H1 (cell line): ENCODE results near the gene CEBPB. TPM values are rescaled to one million over a fixed set of nuclear protein-coding genes. Genes with fewer than 3 reads are reported as not detected.

ENCODE experiments used
- ASH2L ChIP-seq: fragments of 200-600, 300-600 bp; sonication (generic); IDR thresholded peaks from one replicate; pipeline ENCODE4 v1.7.1; 2017; ENCODE audit warnings: low read length
- CHD1 ChIP-seq: IDR thresholded peaks from 2 replicates; pipeline ENCODE4 v1.6.1; 2012; ENCODE audit warnings: low read depth, low read length, improper control_type of control experiment
- CHD7 ChIP-seq: fragments of 300-600 bp; sonication (generic); IDR thresholded peaks from 2 replicates; pipeline ENCODE4 v1.7.1; 2012; ENCODE audit warnings: low read length, moderate library complexity, mild to moderate bottlenecking, inconsistent platforms; ENCODE audit not compliant: insufficient replicate concordance
- HDAC6 ChIP-seq: IDR thresholded peaks from one replicate; pipeline ENCODE4 v1.7.1; 2012; ENCODE audit warnings: low read depth, mild to moderate bottlenecking, inconsistent platforms, low read length, moderate library complexity
- MAX ChIP-seq: IDR thresholded peaks from 2 replicates; pipeline ENCODE4 v1.6.1; 2012; ENCODE audit warnings: inconsistent platforms
- NRF1 ChIP-seq: IDR thresholded peaks from 2 replicates; pipeline ENCODE4 v1.6.1; 2011; ENCODE audit warnings: mild to moderate bottlenecking, low read depth, low read length, improper control_type of control experiment
- RXRA ChIP-seq: IDR thresholded peaks from 2 replicates; pipeline ENCODE4 v1.6.1; 2011; ENCODE audit warnings: low read depth, mild to moderate bottlenecking, low read length, moderate library complexity; ENCODE audit not compliant: insufficient read depth
- SIN3A ChIP-seq, 2 experiments: IDR thresholded peaks in 1 of 2; conservative IDR thresholded peaks in 1 of 2; 2 replicates each; pipeline ENCODE4 v1.6.1; 2011 to 2012; ENCODE audit warnings: low read length in 2 of 2, improper control_type of control experiment in 1 of 2, low read depth in 1 of 2, mild to moderate bottlenecking in 1 of 2
- SP4 ChIP-seq: IDR thresholded peaks from 2 replicates; pipeline ENCODE4 v1.6.1; 2012; ENCODE audit warnings: low read length, inconsistent platforms
- TAF7 ChIP-seq: optimal IDR thresholded peaks from 2 replicates; pipeline ENCODE3; 2011; ENCODE audit warnings: low read depth, mild to moderate bottlenecking, inconsistent platforms, low read length, moderate library complexity, borderline replicate concordance
- TBP ChIP-seq: IDR thresholded peaks from 2 replicates; pipeline ENCODE4 v1.6.1; 2011; ENCODE audit warnings: low read depth, low read length, improper control_type of control experiment
- polyA plus RNA-seq, 7 experiments: library from polyadenylated mRNA; depleted of rRNA in 3 of 7; stranded (reverse) in 5 of 7; unstranded in 2 of 7; fragments of >200 nt in 5 of 7; fragments of 200-250 nt in 2 of 7; gene quantifications; 1 replicate in 5 of 7; 2 replicates in 1 of 7; 4 replicates in 1 of 7; pipeline versions ENCODE4 v1.2.1 to v1.2.3, GENCODE V29; 2011 to 2013; ENCODE audit warnings: missing spikeins in 2 of 7, mixed read lengths in 2 of 7
- total RNA-seq: library from RNA; stranded (reverse); fragmentation: NEBNext Ultra II Directional; extraction: Animal tissue kit (Norgen Biotek cat#: 25700); gene quantifications from 2 replicates; pipeline ENCODE4 v1.2.1, GENCODE V29; 2021

The CEBPB gene
- total and polyA plus RNA-seq, 2 of the 8 experiments (the other 6 are each of a cell fraction or from before 2014, with no cell fraction given) = 7.1 to 24.1 TPM

- TF ChIP-seq CHD1 (no peak), NRF1 (no peak), ASH2L (peak; percentile 52), RXRA (no peak), SP4 (no peak), TAF7 (no peak), SIN3A (conservative IDR thresholded peaks at IDR 0.05 in 1 of 2, IDR thresholded peaks at IDR 0.05 in 1 of 2; ENCODE audit: low read depth in 1 of 2, low read length in 2 of 2) (no peak), TBP (0 out of 2 replicates have a peak, but pooled peaks have one; percentile 24), CHD7 (no peak), HDAC6 (no peak), MAX (0 out of 2 replicates have a peak, but pooled peaks have one; percentile 26)
Measured at GRCh38 chr20:50172347-50173013, 18.1 kb upstream of the CEBPB start (continued).
